GM19397 (cell line): ENCODE results near the gene HNRNPK.

ENCODE experiments used
- ATAC-seq: cut with Tn5 transposase; IDR thresholded peaks from one replicate; pipeline ENCODE4 v1.9.1; 2021; ENCODE audit warnings: mild to moderate bottlenecking, moderate library complexity; ENCODE audit not compliant: unreplicated experiment

Gene HNRNPK

DNA sequence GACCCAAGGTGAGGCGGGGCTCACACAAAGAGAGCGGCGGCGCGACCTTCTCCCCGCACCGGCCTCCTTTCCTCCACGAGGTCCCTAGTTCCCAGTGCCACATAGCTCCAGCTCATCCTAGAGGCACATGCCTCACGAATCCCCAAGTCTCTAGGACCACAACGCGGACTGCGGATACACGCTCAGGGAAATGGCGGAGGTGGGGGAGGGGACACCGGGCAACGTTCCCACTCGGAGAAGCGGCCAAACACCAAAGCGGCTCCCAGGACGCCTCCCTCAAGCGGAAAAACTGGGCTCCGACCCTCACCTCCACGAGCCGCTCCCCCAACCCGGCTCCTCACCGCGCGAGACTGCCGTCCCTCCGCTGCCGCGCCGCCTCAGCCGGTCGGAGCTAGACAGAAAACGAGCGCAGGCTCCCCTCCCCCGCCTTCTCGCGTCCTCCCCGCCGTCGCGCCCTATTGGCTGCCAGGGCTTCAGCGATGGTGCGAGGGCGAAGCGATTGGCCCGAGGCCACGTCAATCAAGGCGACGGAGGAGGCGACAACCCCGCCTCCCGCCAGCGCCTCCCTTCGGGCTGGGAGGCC is at the start of gene HNRNPK:
Gene HNRNPK, minus strand, starts transcription at position 404 of the 583 bp plus-strand sequence. CDS start 1,963 bp downstream, outside the sequence.
- ATAC-seq, result peak; percentile 84

DNA sequence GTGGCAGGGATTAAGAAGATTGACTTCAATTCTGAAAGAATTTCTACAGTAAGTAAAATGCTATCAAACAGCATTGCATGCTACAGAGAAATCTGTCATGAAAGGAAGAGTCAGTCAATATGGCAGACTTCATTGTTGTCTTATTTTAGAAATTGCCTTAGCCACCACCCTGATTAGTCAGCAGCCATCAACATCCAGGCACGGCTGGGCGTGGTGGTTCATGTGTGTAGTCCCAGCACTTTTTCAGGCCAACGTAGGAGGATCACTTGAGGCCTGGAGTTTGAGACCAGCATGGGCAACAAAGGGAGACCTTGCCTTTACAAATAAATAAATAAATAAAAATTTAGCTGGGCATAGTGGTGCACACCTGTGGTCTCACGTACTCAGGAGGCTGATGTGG is 47.2 kb upstream of the HNRNPK start:
- ATAC-seq, result no peak

DNA sequence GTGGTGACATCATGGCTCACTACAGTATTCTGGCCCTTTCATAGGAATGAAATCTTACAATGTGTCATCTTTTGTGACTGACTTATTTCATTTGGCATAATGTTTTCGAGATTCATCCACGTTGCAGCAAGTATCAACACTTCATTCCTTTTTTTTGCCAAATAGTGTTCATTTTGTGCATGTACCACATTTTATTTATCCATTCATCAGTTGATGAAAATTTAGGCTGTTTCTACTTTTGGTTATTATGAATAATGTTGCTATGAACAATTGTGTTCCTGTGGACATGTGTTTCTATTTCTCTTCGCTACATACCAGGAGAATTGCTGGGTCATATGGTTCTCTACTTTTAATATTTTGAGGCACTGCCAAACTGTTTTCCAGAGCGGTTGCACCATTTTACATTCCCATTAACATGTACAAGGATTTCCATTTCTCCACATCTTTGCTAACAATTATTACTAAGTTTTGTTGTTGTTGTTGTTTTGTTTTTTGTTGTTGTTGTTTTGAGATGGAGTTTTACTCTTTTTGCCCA is 44.1 kb upstream of the HNRNPK start:
- no peak for ATAC-seq

DNA sequence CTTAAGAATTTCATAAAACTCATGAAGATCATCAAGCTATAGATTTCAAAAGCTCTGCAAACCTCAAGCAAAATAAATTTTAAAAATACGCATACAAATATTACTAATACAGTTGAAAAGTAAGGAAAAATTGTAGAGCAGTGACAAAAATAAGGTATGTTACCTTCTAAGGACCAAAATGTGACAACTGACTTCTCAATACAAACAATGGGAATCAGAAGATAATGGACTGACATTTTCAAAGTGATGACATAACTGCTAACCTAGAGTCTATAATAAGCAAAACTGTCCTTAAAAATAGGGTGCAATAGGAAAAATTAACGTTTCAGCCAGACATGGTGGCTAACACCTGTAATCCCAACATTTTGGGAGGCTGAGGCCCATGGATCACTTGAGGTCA is 27.6 kb upstream of the HNRNPK start:
- no peak for ATAC-seq

DNA sequence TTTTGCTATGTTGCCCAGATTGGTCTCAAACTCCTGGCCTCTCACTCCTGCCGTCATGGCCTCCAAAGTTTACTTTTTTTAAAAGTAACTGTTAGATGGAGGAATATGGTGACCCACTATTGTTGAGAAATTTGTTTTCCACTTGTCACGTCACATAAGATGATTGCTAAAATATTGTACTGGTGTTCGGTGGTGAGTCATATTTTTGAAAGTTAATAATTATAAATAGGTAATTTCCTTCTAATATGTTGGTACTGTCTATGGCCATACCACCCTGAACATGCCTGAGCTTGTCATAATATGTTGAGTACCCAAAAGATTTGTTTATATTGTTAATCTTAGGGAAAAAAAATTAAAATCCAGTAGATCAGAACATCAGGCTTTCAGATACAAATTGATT is 23.2 kb upstream of the HNRNPK start:
- ATAC-seq, result no peak

DNA sequence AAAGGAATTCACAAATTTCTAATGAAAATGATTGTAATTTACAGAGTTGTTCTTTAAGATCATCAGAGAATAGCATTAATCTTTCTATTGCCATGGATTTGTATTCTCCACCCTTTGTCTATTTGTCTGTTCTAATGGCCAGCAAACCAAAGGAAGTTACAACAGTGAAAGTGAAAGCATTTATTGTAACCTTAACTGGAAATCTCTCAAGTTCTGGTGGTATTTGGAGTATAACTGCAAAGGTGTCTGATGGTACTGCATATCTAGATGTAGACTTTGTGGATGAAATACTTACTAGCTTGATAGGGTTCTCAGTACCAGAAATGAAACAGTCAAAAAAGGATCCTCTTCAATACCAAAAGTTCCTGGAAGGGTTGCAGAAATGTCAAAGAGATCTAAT is 22.3 kb upstream of the HNRNPK start:
- ATAC-seq, result peak; percentile 62

DNA sequence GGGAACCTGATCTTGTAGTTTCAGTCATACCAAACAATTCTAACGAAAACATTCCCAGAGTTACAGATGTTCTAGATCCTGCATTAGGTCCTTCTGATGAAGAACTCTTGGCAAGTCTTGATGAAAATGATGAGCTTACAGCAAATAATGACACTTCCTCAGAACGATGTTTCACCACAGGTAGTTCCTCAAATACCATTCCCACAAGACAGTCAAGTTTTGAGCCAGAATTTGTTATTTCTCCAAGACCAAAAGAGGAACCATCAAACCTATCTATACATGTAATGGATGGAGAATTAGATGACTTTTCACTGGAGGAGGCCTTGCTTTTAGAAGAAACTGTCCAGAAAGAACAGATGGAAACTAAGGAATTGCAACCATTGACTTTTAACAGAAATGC is 21.6 kb upstream of the HNRNPK start:
- no peak for ATAC-seq

DNA sequence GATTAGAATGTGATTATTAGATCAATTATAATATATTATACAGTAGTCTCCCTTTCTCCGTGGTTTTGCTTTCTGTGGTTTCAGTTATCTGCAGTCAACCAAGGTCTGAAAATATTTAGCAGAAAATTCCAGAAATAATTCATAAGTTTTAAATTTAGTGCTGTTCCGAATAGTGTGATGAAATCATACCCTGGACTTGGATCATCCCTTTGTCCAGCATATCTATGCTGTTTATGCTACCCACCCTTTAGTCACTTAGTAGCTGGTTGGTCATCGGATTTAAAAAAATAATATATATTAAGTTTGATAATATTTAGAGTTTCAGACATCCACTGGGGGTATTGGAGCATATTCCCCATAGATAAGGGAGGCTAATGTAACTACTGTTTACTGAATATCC is 20.2 kb upstream of the HNRNPK start:
- no peak for ATAC-seq

DNA sequence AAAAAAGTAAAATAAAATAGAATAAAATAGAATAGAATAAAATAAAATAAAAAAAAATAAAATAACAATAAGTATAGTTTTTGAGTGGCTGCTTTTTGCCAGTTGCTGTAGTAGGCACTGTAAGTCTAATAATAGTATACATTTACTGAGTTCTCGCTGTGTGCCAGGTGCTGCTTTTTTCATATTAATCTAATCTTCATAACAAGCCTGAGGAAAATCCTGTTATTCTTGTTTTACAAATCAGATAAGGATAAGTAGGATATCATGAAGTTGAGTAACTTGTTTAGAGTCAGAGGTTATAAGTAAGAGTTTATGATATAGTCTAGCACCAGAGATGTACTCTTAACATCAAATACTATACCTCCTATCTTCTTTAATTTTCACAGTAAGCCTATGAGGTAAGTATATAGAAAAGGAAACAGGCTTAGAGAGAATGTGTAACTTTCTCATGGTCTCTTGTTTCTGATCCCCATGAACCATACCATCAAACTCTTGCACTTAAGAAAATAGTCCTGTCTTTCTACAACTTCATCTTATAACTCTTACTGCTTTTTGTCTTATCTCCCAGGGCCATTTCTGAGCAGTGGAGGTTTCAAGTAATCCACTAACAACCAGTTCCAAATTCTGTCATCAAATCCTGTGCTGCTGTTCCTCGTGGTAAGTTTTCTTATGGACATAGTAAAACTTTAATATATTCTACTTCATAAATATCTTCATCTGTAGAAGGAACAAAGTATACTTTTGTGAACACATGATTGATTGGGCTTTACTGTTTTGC is 19.3 kb upstream of the HNRNPK start:
- ATAC-seq, result no peak

DNA sequence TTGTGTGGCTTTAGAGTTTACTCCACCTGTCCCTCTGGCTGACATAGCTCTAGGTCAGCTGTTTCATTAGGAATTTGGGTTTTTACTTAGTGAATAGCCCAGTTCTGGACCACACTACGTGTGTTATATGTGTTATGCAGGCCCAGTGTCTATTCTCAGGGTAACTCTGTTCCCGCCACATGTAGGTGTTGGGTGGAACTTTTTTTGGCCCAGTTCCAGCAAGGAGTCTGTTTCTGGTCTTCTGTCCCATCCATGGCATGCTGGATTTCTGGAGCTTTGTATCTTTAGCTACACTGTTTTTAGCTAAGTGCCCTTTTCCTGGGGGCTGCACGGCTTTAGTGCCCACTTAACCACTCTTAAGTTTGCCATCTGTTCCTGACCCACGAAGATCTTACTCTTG is 16.1 kb upstream of the HNRNPK start:
- ATAC-seq, result no peak

DNA sequence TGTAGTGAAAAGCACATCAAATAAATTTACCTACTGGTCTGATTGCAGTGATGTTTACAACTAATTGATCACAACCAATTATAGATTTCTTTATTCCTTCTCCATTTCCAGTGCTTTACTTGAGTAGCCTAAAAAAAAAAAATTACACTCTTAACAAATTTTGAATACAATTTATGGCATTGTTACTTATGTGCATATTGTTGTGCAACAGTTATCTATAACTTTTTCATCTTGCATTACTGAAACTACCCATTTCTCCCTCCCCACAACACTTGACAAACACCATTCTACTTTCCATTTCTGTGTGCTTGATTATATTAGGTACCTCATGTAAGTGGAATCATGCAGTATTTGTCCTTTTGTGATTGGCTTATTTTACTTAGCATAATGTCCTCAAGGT is 12.9 kb upstream of the HNRNPK start:
- ATAC-seq, result no peak

DNA sequence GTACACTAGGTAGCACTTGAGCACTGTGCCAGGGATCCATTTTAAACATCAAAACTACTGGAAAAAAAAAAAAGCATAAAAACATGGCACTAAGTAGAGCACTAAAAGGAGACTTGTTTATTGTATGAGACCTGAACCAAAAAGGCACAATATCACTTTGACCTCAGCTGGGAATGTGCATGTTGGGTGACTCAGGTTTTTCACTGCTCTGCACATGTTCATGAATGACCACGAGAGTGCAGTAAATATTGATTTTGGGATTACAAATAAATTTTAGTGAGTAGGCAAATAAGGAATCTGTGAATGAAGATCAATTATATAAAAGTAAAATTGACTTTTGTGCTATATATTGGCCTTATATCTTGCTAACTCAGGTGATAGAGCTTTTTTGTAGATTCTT is 12.4 kb upstream of the HNRNPK start:
- no peak for ATAC-seq

DNA sequence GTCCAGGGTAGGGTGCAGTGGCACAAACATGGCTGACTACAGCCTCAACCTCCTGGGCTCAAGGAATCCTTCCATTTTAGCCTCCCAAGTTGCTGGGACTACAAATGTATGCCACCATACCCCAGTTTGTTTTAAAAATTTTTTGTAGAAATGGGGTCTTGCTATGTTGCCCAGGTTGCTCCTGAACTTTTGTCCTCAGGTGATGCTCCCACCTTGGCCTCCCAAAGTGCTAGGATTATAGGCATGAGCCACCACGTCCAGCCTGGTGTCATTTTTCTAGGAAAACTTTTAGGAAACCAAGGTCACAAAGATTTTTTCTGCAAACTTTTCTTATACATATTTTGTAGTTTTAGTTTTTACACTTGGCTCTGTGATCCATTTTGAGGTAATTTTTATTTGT is 11.3 kb upstream of the HNRNPK start:
- ATAC-seq, result no peak

DNA sequence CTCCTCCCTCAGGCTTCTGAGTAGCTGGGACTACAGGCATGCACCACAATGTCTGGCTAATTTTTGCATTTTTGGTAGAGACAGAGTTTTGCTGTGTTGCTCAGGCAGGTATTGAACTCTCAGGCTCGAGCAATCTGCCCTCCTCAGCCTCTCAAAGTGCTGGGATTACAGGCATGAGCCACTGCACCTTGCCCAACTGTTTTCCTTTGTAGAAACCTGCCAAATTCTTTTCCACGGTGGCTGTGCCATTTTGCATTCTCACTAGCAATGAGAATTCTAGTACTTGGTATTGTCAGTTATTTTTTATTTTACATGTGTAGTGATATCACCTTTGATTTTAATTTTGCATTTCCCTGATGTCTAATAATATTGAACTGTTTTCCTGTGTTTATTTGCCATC is 8.4 kb upstream of the HNRNPK start:
- no peak for ATAC-seq

DNA sequence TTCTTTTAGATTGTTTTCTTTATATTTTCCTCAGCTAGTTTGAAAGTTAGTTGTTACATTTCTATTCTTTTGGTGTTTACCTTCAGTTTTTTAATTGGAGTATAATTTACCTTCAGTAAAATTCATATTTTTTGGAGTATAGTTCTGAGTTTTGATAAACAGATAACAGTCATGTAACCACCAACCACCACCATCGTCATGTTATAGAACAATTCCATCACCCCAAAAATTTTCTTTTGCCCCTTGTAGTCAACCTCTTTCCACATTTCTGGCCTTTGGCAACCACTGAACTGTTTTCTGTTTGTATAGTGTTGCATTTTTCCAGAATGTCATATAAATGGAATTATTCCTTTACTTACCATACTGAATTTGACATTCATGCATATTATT is 7.4 kb upstream of the HNRNPK start:
- no peak for ATAC-seq

DNA sequence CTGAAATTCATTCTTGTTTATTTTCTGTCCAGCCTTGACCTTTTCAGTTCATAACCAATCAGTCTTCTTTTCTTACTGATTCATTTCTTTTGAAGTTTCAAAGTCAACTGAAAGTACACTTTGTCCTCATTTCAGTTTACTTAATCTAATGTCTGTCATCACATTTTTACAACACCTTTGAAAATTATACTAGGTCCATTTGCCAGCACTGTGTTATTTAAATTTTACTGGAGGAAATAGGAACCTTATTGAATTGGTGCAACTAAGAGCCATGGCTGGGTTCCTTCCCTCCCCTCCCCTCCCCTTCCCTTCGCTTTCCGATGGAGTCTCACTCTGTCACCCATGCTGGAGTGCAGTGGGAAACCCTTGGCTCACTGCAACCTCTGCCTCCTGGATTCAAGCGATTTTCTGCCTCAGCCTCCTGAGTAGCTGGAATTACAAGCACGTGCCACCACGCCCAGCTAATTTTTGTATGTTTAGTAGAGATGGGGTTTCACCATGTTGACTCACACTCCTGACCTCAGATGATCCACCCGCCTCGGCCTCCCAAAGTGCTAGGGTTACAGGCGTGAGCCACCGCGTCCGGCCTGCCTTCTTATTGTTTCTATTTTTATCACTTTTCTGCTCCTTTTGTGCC is 6.9 kb upstream of the HNRNPK start:
- no peak for ATAC-seq

DNA sequence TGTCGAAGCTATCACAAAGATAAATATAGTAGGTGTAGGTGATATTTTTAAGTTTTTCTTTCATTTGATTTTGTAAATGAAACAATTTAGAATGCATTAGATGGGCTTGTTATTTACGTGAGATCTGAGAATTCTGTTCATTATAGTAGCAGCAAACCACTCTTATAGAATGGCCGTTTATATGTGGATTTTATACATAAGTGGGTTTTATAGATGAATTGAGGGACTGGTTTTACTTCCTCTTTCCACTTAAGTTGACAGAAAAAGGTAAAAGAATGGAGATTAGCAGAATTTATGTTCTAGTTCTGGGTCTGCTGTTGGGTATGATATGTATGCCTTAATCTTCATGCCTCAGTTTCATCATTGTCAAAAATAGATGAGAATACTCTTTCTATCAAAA is 6.2 kb upstream of the HNRNPK start:
- no peak for ATAC-seq

DNA sequence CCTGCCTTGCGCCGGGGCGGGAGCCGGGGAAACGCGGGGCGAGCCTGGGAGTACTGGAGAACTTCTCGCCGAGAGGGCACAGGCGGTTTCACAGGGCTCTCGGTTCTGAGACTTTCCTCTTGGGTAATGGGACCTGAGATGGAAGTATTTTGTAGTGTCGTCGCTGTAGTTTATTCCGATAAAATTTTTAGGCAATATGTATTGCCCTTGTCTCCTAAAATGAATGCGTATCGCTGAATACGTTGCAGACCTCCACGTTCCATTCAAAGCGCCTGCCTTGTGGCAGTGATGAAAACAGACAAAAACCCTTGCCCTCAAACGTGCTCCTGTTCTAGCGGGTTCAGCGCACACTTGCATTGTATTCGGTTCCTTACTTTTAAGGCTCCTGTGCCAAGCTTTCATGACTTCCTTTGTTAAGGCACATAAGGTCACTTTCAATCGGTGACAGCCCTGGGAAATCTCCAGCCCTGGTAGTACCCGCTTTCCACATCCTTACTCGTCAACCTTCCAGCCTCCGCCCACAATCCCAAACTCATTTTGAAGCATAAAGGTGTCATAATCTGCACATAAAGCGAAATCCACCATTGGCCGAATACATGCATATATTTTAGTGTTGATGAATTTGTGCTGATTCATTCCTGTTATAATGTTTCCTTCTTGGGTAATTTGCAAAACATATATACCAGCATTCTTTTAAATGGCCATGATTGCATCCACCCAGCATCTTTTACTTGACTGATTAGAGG is 1.3 kb upstream of the HNRNPK start:
- ATAC-seq, result no peak

DNA sequence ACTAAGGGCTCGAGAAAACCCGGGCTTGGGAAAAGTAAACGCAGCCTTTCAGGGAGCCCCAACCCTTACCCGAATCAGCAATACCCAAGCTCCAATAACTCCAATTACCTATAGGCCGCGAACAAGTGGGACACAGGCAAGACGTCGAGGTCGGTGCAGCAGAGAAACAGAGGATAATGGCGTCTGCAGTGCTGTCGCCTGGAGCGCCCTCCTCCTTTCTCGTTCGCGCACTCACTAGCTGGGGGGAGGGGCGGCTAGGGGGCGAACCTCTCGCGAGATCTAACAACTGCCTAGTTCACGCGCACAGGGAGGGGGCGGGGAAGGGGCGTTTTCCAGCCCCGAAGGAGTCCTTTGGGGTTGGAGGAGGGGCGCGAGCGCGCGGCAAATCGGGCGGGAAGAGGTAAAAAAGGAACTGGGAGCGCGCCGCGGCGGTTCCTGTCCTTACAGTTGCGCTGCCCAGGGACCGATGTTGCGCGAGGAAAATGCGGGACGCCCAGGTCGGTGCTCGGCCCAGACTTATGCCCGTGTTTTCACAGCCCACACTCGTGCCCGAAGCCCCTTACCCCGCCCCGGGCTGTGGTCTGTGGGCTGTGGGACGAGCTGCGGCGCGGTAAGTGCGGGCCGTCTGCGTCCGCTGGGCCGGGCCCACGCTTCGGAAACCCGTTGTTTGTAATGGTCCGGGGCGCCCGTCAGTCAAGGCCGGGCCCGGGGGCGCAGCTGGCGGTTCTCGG is 545 bp upstream of the HNRNPK start, which contains the start of gene RMI1:
Gene RMI1, plus strand, starts transcription at position 411 of the 731 bp plus-strand sequence. CDS start 20,182 bp downstream, outside the sequence.
- ATAC-seq, result peak; percentile 75

DNA sequence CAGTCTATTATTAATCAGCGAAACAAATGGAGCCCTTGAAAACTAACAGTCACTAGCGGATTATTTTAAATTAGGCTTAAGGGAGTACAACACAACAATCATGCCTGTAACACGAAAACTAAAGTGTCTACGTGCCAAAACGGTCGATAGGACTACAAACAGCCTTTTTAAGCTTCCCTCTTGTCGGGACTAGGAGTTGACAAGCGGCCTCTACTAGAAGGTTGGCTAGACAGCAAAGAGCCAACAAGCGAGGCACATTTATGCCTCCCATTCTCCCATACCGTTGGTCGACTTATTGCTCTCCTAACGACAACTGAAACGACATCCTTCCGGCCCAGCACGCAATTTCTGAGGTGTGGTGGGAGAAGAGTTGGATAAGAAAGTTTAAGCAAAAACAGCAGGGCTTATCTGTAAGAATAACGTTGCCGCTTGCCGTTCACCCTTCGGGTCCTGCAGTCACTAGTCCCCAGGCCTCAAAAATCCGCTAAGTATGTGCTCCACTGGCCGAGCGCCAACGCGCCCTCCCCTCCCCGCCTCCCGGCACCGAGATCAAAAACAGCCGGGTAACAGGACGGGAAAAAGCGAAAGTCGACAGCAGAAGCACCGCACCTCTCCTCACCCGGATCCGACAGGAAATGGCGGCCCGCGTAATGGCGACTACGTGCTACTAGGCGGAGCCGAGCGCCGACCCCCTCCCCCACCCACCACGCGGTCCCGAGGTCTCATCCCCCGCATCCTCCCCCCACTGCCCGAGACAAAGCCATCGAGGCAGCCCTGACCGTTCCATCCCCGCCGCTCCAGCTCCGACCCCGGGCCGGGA is 813 bp downstream of the HNRNPK start:
- peak; percentile 15 for ATAC-seq
